Naive thymus-derived CD4-positive, alpha-beta T cell (primary cell): ENCODE data around the gene UBE2K. TPM values are rescaled to one million over a fixed set of nuclear protein-coding genes. Genes with fewer than 3 reads are reported as not detected.
A peak's percentile ranks its signal among the peaks of the same experiment; 100 is the strongest.
"Not testable (repeated sequence)": the region's sequence is repeated elsewhere in the genome, so short reads cannot be mapped to it uniquely, and the experiment has no call there.

Source experiments
- ATAC-seq: fragments of 150-1000 bp; cut with Tn5 transposase; 2 replicates; pipeline ENCODE4 v1.10.0; 2021; ENCODE audit warnings: mild to moderate bottlenecking, moderate library complexity
- CTCF ChIA-PET: fragments of 350-600 bp; sonication (Branson Sonifier 250); formaldehyde crosslinking; loops from one replicate; lab custom pipeline; 2021; ENCODE audit warnings: antibody characterized with exemption; lab: Charles Lee
- POLR2A ChIA-PET: fragments of 350-600 bp; sonication (Branson Sonifier 250); formaldehyde crosslinking; loops from one replicate; lab custom pipeline; 2021; ENCODE audit warnings: antibody characterized with exemption, inconsistent platforms; lab: Charles Lee
- DNase-seq, 9 donors: peaks; one replicate each; pipeline versions ENCODE4 v3.0.0 to v3.0.0-alpha.2; 2020 to 2022; ENCODE audit warnings: mixed read lengths in 1 of 9
- H3K27ac ChIP-seq: one replicate; pipeline ENCODE4 v1.7.0; 2013; ENCODE audit warnings: mild to moderate bottlenecking, low read depth, low read length, moderate library complexity
- H3K27me3 ChIP-seq, 2 donors: one replicate each; pipeline ENCODE4 v1.7.0; 2013; ENCODE audit warnings: low read length in 2 of 2, mild to moderate bottlenecking in 2 of 2, moderate library complexity in 2 of 2; ENCODE audit not compliant: control insufficient read depth in 2 of 2, insufficient read depth in 2 of 2
- H3K36me3 ChIP-seq, 3 experiments: 1 replicate in 2 of 3; 2 replicates in 1 of 3; pipeline ENCODE4 v1.7.0; 2013; ENCODE audit warnings: low read length in 3 of 3, mild to moderate bottlenecking in 3 of 3, moderate library complexity in 1 of 3; ENCODE audit not compliant: insufficient read depth in 3 of 3, control insufficient read depth in 2 of 3
- H3K4me1 ChIP-seq, 2 donors: one replicate each; pipeline ENCODE4 v1.7.0; 2013; ENCODE audit warnings: low read length in 2 of 2, mild to moderate bottlenecking in 2 of 2, moderate library complexity in 1 of 2; ENCODE audit not compliant: control insufficient read depth in 2 of 2, insufficient read depth in 2 of 2
- H3K4me3 ChIP-seq: 2 replicates; pipeline ENCODE4 v1.7.0; 2013; ENCODE audit warnings: mild to moderate bottlenecking, low read length
- H3K9me3 ChIP-seq, 3 experiments: 1 replicate in 2 of 3; 2 replicates in 1 of 3; pipeline ENCODE4 v1.7.0; 2013; ENCODE audit warnings: low read length in 3 of 3; ENCODE audit not compliant: control insufficient read depth in 2 of 3
- H3K27ac Mint-ChIP-seq, 9 donors: one replicate each; pipeline ENCODE4 v1.8.0; 2020 to 2022; ENCODE audit warnings: mixed read lengths in 9 of 9, mild to moderate bottlenecking in 8 of 9, moderate library complexity in 5 of 9, inconsistent platforms in 2 of 9
- H3K27me3 Mint-ChIP-seq, 5 donors: one replicate each; pipeline ENCODE4 v1.8.0; 2021 to 2022; ENCODE audit warnings: mixed read lengths in 5 of 5, mild to moderate bottlenecking in 1 of 5
- H3K36me3 Mint-ChIP-seq, 5 donors: one replicate each; pipeline ENCODE4 v1.8.0; 2020 to 2022; ENCODE audit warnings: mixed read lengths in 5 of 5, mild to moderate bottlenecking in 3 of 5, inconsistent platforms in 1 of 5
- H3K4me1 Mint-ChIP-seq, 7 donors: one replicate each; pipeline ENCODE4 v1.8.0; 2020 to 2022; ENCODE audit warnings: mixed read lengths in 7 of 7, mild to moderate bottlenecking in 3 of 7, inconsistent platforms in 1 of 7
- H3K4me3 Mint-ChIP-seq, 10 donors: one replicate each; pipeline ENCODE4 v1.8.0; 2020 to 2022; ENCODE audit warnings: mild to moderate bottlenecking in 10 of 10, mixed read lengths in 10 of 10, moderate library complexity in 6 of 10, inconsistent platforms in 2 of 10
- H3K9me3 Mint-ChIP-seq, 11 donors: one replicate each; pipeline ENCODE4 v1.8.0; 2020 to 2022; ENCODE audit warnings: mixed read lengths in 11 of 11, mild to moderate bottlenecking in 4 of 11, inconsistent platforms in 1 of 11, moderate library complexity in 1 of 11
- intact Hi-C, 2 donors: fragments of 100-400 bp; cut with micrococcal nuclease; formaldehyde crosslinking; loops; one replicate each; pipeline ENCODE4 v1.15.1; 2023
- polyA plus RNA-seq, 2 donors: library from polyadenylated mRNA; unstranded; fragments of 300-500 nt; fragmentation: Illumina TruSeq; gene quantifications; one replicate each; pipeline ENCODE4 v1.2.3, GENCODE V29; 2021
- total RNA-seq, 6 experiments: library from RNA in 5 of 6; stranded (reverse) in 5 of 6; gene quantifications; 1 replicate in 5 of 6; 2 replicates in 1 of 6; pipeline ENCODE4 v1.2.3 and lab custom pipeline; 2021 to 2026

UBE2K gene, protein sequence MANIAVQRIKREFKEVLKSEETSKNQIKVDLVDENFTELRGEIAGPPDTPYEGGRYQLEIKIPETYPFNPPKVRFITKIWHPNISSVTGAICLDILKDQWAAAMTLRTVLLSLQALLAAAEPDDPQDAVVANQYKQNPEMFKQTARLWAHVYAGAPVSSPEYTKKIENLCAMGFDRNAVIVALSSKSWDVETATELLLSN
- total RNA-seq (10 to 100 TPM; 31.1 to 85.0 (median 43.7) TPM), polyA plus RNA-seq (10 to 100 TPM; 47.4 to 49.3 TPM), total RNA-seq (lab: John Stamatoyannopoulos, UW) (22.5 reads per million, percentile 53 among the genes with 10 or more reads in this experiment)

DNA sequence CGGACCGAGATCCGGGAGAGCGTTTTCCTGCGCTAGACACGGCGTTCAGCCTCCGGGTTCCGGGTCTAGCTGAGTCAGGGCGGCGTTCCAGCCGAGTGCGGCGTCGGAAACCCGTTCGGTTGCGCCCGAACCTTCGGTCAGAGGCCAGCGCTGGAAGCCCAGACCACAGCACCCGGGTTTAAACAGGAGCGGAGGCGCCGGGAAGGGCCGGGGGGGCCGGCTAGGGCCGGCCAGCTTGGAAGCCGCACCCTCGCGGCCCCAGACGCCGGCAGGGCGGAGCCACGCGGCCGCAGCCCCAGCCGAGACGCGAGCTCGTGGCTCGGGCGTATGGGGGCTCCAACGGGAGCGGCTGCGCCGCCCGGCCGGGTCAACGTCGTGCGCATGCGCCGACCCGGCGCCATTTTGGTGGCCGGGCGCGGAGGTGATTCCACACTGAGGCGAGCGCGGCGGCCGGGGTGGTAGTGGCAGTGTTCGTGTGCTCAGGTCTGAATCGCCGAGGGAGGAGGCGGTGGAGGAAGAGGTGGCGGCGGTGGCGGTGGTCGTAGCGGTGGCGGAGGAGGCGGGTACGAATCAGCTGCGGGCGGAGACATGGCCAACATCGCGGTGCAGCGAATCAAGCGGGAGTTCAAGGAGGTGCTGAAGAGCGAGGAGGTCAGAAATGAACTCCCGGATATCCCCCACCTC lies at the start of gene UBE2K:
Gene UBE2K (plus strand): TSS at position 397 of the 684 bp plus-strand sequence. CDS start 192 bp downstream, at position 589.
- ChIA-PET CTCF (interaction anchor here (0.6 to 1.6 kb wide), 4 partner anchors 32 to 281 kb away, joined by 3 to 6 read pairs (median 4); no protein-coding TSS in a partner anchor), POLR2A (interaction anchor here (0.6 to 1.6 kb wide), 16 partner anchors 10 to 624 kb away, joined by 3 to 8 read pairs (median 4); partner anchors contain the start of genes LIAS, N4BP2, RPL9 and SMIM14)
- peaks cover 19 to 53% (median 37%) of the 10 kb centered on the region in 7 donors for H3K4me1 Mint-ChIP-seq
- Histone ChIP-seq H3K36me3 (peaks cover 0 to 6% (median 0%) of the 10 kb centered on the region in 3 experiments), H3K27ac (peak within 1 kb of the TSS; percentile 98), H3K4me1 (peaks cover 17 to 22% of the 10 kb centered on the region in 2 donors), H3K4me3 (peak within 1 kb of the TSS; percentile 94), H3K9me3 (no peaks in the 10 kb centered on the region), H3K27me3 (no peaks in the 10 kb centered on the region)
- peak; percentile 82 to 97 (median 91) for DNase-seq
- ATAC-seq: peak; percentile 93
- intact Hi-C loops: loop anchor here (1.0 to 10.0 kb wide), 20 partner anchors 34 to 1147 kb away; partner anchors contain the start of genes LIAS (in 2 of the 2), UGDH (in 2 of the 2), WDR19 (in 2 of the 2) and PDS5A (in 1 of the 2)
- peak within 1 kb of the TSS; percentile 96 to 99 (median 97) for H3K27ac Mint-ChIP-seq
- peaks cover 0 to 6% (median 0%) of the 10 kb centered on the region in 5 donors for H3K36me3 Mint-ChIP-seq
- no peaks in the 10 kb centered on the region for H3K9me3 Mint-ChIP-seq
- no peaks in the 10 kb centered on the region for H3K27me3 Mint-ChIP-seq
- peak within 1 kb of the TSS; percentile 95 to 100 (median 98) for H3K4me3 Mint-ChIP-seq

DNA sequence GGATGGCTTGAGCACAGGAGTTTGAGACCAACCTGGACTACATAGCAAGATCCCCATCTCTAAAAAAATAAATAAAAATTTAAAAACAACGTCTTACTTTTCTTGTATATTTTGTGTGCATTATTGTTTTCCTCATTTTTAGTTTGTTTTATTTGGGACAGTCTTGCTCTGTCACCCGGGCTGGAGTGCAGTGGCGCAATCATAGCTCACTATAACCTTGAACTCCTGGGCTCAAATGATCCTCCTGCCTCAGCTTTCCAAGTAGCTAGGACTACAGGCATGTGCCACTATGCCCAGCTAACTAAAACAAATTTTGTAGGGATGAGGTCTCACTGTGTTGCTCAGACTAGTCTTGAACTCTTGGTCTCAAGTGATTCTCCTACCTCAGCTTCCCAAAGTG lies 49.7 kb upstream of the UBE2K start:
- H3K9me3 Mint-ChIP-seq: no peaks in the 10 kb centered on the region
- Histone ChIP-seq H3K27ac (no peak overlapping the region), H3K4me3 (no peak overlapping the region), H3K4me1 (no peaks in the 10 kb centered on the region), H3K27me3 (no peaks in the 10 kb centered on the region), H3K36me3 (no peaks in the 10 kb centered on the region), H3K9me3 (no peaks in the 10 kb centered on the region)
- intact Hi-C loops: no loop called here
- no peaks in the 10 kb centered on the region for H3K36me3 Mint-ChIP-seq
- ATAC-seq (no peak), DNase-seq (no peak)
- no peak overlapping the region for H3K4me3 Mint-ChIP-seq
- POLR2A ChIA-PET: interaction anchor here (0.8 kb wide), 1 partner anchor 15 kb away, joined by 3 read pairs; no protein-coding TSS in a partner anchor
- H3K4me1 Mint-ChIP-seq: no peaks in the 10 kb centered on the region
- no peak overlapping the region for H3K27ac Mint-ChIP-seq
- CTCF ChIA-PET: no interaction called here
- no peaks in the 10 kb centered on the region for H3K27me3 Mint-ChIP-seq

DNA sequence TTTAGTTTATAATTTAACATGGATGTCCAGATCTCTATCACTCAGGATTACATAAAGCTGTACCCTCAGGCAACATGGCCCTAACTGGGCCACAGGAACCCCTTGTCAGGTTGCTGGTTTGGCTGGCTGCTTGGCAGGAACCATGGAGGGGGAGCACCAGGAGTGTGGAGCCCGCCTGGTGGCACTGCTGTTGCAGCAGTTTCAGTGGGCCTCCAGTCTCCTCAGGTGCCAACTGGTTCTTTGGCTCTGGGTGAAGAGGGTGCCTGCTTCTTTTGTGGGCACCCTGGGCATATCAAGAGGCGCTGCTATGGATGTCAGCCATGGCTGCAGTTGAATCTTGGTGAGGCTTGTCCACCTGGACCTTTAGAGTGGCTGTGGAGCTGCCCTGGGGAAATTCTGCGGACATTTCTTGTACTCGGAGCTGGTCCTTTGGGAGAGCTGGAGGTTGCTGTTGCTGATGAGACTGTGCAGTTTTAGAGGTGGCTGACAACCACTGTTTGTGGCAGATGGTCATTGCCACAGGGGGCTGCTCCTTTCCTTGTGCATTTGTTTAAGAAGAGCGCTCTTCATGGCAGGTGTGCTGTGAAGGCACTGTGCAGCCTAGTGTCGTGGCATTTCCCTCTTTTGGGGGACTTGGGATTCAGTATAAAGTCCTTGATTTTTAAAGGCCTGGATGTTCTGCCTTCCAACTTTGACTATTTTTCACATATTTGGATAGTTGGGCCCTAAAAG lies 48.9 kb upstream of the UBE2K start:
- no peaks in the 10 kb centered on the region for H3K36me3 Mint-ChIP-seq
- no peak overlapping the region for H3K4me3 Mint-ChIP-seq
- no peak overlapping the region for H3K27ac Mint-ChIP-seq
- intact Hi-C loops: no loop called here
- ChIA-PET CTCF (no interaction called here), POLR2A (interaction anchor here (0.6 kb wide), 1 partner anchor 29 kb away, joined by 3 read pairs; no protein-coding TSS in a partner anchor)
- H3K9me3 Mint-ChIP-seq: no peaks in the 10 kb centered on the region
- no peaks in the 10 kb centered on the region for H3K27me3 ChIP-seq
- no peaks in the 10 kb centered on the region for H3K36me3 ChIP-seq
- H3K4me1 Mint-ChIP-seq: no peaks in the 10 kb centered on the region
- DNase-seq (no peak), ATAC-seq (no peak)
- no peaks in the 10 kb centered on the region for H3K9me3 ChIP-seq
- no peak overlapping the region for H3K4me3 ChIP-seq
- H3K27me3 Mint-ChIP-seq: no peaks in the 10 kb centered on the region
- H3K4me1 ChIP-seq: no peaks in the 10 kb centered on the region
- no peak overlapping the region for H3K27ac ChIP-seq

DNA sequence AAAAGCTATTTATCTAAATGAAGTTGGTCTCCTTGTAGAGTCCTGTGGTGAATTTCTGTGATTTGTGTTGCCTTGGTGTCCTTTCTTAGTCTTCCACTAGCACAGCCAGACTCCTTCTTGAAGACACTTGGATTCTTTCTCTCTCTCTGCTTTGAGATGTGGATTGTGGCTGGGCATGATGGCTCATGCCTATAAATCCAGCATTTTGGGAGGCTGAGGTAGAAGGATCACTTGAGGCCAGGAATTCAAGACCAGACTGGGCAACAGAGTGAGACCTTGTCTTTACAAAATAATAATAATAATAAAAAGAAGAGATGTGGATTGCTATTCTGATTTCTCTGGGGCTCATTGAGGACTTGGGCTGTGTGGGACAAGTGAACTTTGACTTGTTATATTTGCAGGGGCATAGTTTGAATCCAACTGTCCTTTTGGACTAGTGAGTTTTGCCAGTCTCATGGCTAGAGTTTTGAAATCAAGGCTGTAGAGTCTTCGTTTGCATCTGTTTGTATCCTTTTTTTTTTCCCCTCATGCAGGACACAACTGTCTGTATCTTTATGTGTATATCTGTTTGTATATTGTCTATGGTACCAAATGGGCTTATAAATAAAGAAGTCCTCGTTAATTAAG lies 48.2 kb upstream of the UBE2K start:
- Histone ChIP-seq H3K4me1 (no peaks in the 10 kb centered on the region), H3K36me3 (no peaks in the 10 kb centered on the region), H3K9me3 (no peaks in the 10 kb centered on the region), H3K4me3 (no peak overlapping the region), H3K27me3 (no peaks in the 10 kb centered on the region), H3K27ac (no peak overlapping the region)
- ChIA-PET POLR2A (no interaction called here), CTCF (no interaction called here)
- H3K27me3 Mint-ChIP-seq: no peaks in the 10 kb centered on the region
- no peak for ATAC-seq
- H3K4me1 Mint-ChIP-seq: no peaks in the 10 kb centered on the region
- no peak for DNase-seq
- no peaks in the 10 kb centered on the region for H3K9me3 Mint-ChIP-seq
- no peaks in the 10 kb centered on the region for H3K36me3 Mint-ChIP-seq
- intact Hi-C loops: no loop called here
- no peak overlapping the region for H3K4me3 Mint-ChIP-seq
- H3K27ac Mint-ChIP-seq: no peak overlapping the region

DNA sequence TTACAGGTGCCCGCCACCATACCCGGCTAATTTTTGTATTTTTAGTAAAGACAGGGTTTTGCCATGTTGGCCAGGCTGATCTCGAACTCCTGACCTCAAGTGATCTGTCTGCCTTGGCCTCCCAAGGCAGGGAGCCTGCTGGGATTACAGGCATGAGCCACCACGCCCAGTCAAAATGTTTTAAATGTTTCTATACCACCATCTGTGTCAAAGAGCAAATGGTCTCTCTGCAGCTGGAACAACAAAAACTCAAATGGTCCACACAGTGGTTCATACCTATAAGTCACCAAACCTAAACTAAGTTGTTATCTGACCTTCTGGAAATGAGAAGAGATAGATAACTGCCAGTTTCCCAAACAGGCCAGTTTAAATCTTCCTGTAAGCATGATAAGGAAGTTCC lies 46.4 kb upstream of the UBE2K start:
- H3K27me3 Mint-ChIP-seq, H3K27me3 ChIP-seq, H3K9me3 ChIP-seq, H3K36me3 Mint-ChIP-seq, H3K4me3 Mint-ChIP-seq, H3K27ac Mint-ChIP-seq, H3K4me3 ChIP-seq, H3K36me3 ChIP-seq, H3K27ac ChIP-seq, ATAC-seq, intact Hi-C loops, H3K4me1 Mint-ChIP-seq, H3K4me1 ChIP-seq, H3K9me3 Mint-ChIP-seq, DNase-seq, POLR2A ChIA-PET, CTCF ChIA-PET: not testable (repeated sequence)

DNA sequence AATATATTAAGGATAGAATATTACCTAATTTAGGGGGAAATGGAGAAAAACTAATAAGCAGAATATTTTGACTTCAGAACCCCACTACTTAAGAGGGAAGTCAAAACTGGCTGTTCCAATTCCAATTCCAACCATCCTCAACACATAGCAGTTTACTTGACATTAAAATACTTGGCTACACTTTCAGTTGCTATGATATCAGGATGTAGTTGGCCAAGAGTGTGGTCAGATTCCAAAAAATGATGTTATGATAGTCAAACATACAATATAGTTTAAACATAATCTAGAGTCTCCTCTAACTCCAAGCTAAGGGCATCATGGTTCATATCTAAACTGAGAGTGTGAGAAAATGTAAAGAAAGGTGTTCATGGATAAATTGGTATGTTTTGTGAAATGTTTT lies 42.7 kb upstream of the UBE2K start:
- CTCF ChIA-PET: no interaction called here
- intact Hi-C loops: no loop called here

More for the DNA sequence above, 42.7 kb upstream of the UBE2K start:
- Mint-ChIP-seq H3K9me3 (no peaks in the 10 kb centered on the region), H3K27ac (no peak overlapping the region), H3K4me3 (no peak overlapping the region), H3K4me1 (peaks cover 0 to 7% (median 0%) of the 10 kb centered on the region in 7 donors), H3K27me3 (no peaks in the 10 kb centered on the region), H3K36me3 (peaks cover 0 to 3% (median 0%) of the 10 kb centered on the region in 5 donors)
- H3K36me3 ChIP-seq: no peaks in the 10 kb centered on the region
- ATAC-seq (no peak), DNase-seq (no peak)
- no peaks in the 10 kb centered on the region for H3K27me3 ChIP-seq
- no peaks in the 10 kb centered on the region for H3K9me3 ChIP-seq
- no peak overlapping the region for H3K27ac ChIP-seq
- H3K4me3 ChIP-seq: no peak overlapping the region
- no peaks in the 10 kb centered on the region for H3K4me1 ChIP-seq
- POLR2A ChIA-PET: no interaction called here
